GM19438 (cell line): ENCODE results near the gene DDX27.

Experiments
- ATAC-seq: cut with Tn5 transposase; IDR thresholded peaks from one replicate; pipeline ENCODE4 v1.9.1; 2021; ENCODE audit warnings: low read depth; ENCODE audit not compliant: unreplicated experiment

The DDX27 gene

DNA sequence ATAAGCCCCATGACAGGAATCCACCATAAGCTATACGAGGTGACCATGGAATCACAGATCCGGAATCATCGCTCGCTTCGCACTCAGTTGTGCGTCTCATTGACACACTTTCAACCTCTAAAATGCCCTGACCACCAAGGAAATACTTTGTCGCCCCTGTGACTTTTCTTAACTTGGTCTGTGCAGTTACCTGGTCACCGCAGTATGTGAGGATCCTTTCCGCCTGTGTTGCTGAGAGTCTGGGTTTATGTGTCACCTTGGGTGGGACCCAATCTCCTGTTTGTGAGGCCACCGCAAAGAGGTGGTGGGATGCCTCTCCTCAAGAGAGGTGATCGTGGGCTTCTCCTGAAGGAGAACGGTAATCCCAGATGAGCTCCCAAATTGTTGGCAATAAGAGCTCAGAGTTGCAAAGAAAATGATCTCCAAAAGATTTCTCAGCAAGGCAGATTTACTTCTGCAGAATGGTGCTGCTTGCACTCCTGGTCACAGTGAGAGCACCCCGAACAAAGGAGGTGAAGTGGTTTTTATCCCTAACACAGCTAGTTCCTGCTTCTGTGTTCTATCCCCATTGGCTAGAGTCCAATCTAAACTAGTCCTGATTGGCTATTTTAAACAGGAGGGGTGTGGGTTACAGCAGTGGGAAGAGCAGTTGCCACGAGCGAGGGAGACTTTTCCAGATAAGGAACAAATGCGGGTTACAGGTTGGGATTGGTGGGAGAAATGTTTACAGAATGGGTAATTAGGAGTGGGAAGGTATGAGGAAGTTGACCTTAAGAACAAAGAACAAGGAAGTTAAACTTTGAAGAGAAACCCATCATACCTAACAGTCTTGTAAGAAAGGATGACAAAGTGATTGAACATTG lies 67.7 kb downstream of the DDX27 start:
- no peak for ATAC-seq

DNA sequence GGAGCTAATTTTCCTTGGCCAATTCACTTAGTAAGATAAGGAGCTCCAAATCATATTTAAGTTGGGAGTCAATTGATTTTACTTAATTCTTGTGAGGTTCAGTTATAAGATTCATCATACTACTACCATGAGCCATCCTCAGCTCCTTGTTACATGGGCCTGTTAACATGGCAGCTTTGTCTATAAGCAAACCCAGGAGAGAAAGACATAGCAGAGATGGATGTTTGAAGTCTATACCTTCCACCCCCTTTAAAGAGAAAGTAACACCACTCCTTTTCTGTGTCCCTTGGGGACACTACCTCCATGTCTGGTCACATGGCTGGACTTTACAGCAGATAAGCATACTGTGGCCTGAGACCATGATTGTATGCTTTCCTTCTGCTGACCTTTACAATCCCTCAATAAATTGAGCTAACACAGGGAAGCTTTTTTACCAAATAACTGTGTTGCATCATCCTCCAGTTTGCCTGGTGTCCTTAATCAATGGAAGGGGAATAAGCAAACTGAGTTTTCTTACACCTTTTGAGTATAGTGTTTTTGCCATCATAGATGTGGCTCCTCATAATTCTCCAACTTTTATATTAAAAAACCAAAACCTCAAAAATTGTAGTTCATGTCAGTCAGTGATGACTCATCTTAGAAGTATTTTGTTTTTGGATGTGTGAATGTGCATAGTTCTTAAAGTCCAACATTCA lies 68.5 kb downstream of the DDX27 start:
- no peak for ATAC-seq

DNA sequence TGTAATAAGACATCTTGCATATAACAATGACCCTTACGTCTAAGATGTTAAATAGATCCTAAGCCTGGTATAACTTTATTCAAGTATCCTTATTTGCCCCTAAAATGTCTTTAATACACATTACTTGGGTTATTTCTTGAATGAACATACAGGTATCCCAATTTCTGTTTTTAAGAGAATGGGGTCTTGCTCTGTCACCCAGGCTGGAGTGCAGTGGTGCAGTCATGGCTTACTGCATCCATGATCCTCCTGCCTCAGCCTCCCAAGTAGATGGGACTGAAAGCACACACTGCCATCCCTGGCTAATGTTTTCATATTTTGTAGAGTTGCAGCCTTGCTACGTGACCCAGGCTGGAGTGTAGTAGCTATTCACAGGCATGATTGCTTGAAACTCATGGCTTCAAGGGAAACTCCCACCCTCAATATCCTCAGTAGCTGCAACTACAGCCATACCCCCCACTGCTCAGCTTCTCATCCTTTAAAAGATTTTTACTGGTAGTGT lies 69.1 kb downstream of the DDX27 start:
- no peak for ATAC-seq

DNA sequence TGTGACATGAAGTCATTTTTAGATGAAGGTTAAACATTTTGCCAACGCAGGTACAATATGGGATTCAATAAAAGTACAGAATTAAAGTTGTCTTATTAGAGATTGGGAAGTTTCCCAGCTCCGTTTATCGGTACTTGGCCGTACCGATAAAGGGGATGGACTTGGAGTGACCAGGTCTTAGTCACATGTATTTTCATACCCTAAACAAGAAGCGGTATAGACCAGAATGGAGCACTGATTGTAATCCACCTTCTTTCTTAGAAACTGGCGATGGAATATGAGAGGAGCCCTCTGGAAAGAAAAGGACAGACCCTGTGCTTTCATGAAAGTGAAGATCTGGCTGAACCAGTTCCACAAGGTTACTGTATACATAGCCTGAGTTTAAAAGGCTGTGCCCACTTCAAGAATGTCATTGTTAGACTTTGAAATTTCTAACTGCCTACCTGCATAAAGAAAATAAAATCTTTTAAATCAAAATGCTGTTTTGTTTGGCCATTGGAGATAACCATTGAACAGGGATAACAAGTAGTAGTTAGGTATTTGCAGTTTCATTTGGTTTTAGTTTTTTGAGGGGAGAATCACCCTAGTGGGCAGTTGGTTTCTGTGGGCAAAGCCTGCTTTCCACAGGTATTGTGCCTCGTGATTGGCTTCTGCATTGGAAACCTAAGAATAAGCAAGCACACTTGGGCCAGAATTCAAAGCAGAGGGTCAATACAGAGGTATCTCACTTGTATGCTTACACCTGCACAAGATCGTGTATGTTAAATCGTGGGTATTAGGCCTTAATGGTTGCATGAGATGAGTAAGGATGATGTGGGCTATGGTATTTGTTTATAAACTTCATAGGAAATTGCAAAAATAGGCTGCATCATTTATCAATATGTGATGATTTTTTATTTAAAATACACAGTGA lies 69.8 kb downstream of the DDX27 start:
- no peak for ATAC-seq

DNA sequence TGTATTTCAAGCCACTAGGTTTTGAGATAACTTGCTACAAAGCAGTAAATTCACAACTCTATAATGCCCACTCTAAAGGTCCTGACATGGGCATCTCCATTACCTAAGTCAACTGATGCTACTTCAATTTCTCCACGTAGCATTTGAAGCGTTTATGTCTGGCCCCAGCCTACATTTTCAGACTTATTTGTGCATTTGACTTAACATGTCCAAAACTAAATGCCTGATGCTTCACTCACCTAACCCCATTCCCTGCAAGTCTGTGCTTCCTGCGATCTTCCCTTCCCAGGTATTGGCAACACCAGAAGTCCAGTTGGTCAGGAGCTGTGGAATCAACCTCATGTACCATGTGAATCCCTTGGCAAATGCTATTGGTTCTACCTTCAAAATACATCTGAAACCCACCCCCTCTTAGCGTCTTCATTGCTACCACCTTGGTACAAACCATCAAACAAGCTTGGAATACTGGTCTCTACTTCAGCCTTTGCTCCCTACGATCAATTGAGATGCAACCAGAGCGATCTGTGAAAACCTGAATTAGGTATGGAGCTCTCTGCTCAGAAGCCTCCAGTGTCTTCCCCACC lies 71.5 kb downstream of the DDX27 start:
- ATAC-seq, result no peak

DNA sequence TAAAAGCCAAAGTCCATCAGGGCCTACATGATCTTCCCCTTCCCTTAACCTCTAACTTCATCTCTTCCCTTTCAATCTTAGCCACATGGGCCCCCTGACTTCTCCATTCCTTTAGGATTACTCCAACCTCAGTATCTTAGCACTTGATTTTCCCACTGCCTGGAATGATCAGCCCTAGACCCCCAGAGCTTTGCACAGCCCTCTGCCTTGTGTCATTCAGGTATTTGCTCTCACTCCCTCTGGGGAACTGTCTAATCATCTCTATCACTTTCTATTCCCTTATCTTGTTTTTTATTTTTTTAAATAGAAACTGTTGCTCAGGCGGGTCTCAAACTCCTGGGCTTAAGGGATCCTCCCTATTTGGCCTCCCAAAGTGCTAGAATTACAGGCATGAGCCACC lies 72.0 kb downstream of the DDX27 start:
- no peak for ATAC-seq

DNA sequence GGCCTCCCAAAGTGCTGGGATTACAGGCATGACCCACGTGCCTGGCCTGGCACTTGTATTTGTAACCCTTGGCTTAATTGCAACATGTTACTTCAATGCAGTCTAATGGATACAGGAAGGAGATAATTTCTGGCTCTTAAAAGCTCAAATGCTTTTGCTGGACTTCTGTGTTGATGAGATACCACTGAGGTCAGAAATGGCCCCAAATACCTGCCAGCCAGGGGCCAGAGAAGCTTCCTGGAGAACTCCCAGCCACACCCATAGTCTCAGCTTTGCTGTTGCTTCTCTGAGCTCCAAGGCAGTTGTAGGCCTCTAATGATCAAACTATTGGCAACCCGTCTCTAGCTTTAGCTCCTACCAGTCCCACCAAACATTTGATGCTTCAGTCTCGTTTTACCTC lies 72.8 kb downstream of the DDX27 start:
- no peak for ATAC-seq

DNA sequence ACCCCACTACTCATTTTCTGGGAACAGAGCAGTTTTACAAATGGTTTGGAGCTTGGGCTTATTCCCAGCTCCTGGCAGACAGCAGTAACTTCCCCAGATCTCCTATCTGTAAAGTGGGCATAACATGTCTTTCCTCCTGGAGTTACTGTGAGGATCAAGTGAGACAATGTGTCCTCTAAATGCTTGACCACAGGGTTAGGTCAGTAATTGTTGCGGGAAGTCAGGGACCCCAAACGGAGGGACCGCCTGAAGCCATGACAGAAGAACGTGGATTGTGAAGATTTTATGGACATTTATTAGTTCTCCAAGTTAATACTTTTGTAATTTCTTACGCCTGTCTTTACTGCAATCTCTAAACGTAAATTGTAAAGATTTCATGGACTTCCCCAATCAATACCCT lies 73.9 kb downstream of the DDX27 start:
- no peak for ATAC-seq
